Natural killer cell (primary cell): Measurements from ENCODE around the gene EEF1AKMT1. TPM values are rescaled to one million over a fixed set of nuclear protein-coding genes. Genes with fewer than 3 reads are reported as not detected.

ENCODE experiments used
- ATAC-seq, 3 donors: fragments of 150-1000 bp in 2 of 3; fragments of 200-7000 bp in 1 of 3; cut with Tn5 transposase; 1 replicate in 1 of 3; 2 replicates in 2 of 3; pipeline ENCODE4 v1.10.0; 2021; ENCODE audit warnings: mild to moderate bottlenecking in 2 of 3, moderate library complexity in 2 of 3
- DNase-seq, 2 donors: peaks; one replicate each; pipeline versions ENCODE4 v3.0.0 to v3.0.0-alpha.2; 2013 to 2021; ENCODE audit warnings: mixed read lengths in 1 of 2
- H3K27ac ChIP-seq: one replicate; pipeline ENCODE4 v1.5.1; 2013; ENCODE audit warnings: mild to moderate bottlenecking, low read length
- H3K27me3 ChIP-seq: one replicate; pipeline ENCODE4 v1.6.1; 2013; ENCODE audit warnings: low read length; ENCODE audit not compliant: control insufficient read depth, insufficient read depth
- H3K36me3 ChIP-seq: one replicate; pipeline ENCODE4 v1.6.1; 2013; ENCODE audit warnings: low read length; ENCODE audit not compliant: control insufficient read depth, insufficient read depth
- H3K4me1 ChIP-seq: one replicate; pipeline ENCODE4 v1.6.1; 2013; ENCODE audit warnings: low read length; ENCODE audit not compliant: control insufficient read depth, insufficient read depth
- H3K4me3 ChIP-seq: one replicate; pipeline ENCODE4 v1.5.1; 2013; ENCODE audit warnings: low read length
- H3K9me3 ChIP-seq: one replicate; pipeline ENCODE4 v1.6.1; 2013; ENCODE audit warnings: low read length; ENCODE audit not compliant: control insufficient read depth, insufficient read depth
- H3K27ac Mint-ChIP-seq, 2 donors: one replicate each; pipeline ENCODE4 v1.8.0; 2022; ENCODE audit warnings: mild to moderate bottlenecking in 2 of 2, mixed read lengths in 2 of 2, moderate library complexity in 1 of 2
- H3K27me3 Mint-ChIP-seq, 2 donors: one replicate each; pipeline ENCODE4 v1.8.0; 2022; ENCODE audit warnings: low read depth in 2 of 2, mixed read lengths in 2 of 2
- H3K36me3 Mint-ChIP-seq: one replicate; pipeline ENCODE4 v1.8.0; 2022; ENCODE audit warnings: mixed read lengths
- H3K4me1 Mint-ChIP-seq, 2 donors: one replicate each; pipeline ENCODE4 v1.8.0; 2022; ENCODE audit warnings: mixed read lengths in 2 of 2
- H3K4me3 Mint-ChIP-seq: one replicate; pipeline ENCODE4 v1.8.0; 2022; ENCODE audit warnings: mild to moderate bottlenecking, moderate library complexity, mixed read lengths
- H3K9me3 Mint-ChIP-seq, 2 donors: one replicate each; pipeline ENCODE4 v1.8.0; 2022; ENCODE audit warnings: mixed read lengths in 2 of 2
- WGBS: methylation state at CpG from one replicate; pipeline ENCODE4 v1.1.7; 2013; ENCODE audit warnings: missing lambda C conversion rate; ENCODE audit not compliant: insufficient coverage; 5-methylcytosine and 5-hydroxymethylcytosine counted together
- intact Hi-C: fragments of 100-400 bp; cut with micrococcal nuclease; formaldehyde crosslinking; loops from one replicate; pipeline ENCODE4 v1.14.2; 2022
- total RNA-seq, 4 donors: library from RNA; stranded (reverse); fragments of 120-200 nt in 1 of 4; gene quantifications; one replicate each; pipeline versions ENCODE4 v1.2.3 to v1.2.4, GENCODE V29; 2013 to 2022
- TF ChIP-seq, protein P1 (sequence below): fragments of 200-600 bp; IDR thresholded peaks from one replicate; pipeline ENCODE4 v1.8.0; 2022; ENCODE audit warnings: antibody characterized with exemption

Gene EEF1AKMT1
- total RNA-seq, 3 donors from 2014 or later (not counting 1 experiment from before 2014, with no cell fraction given), result 3.8 to 5.1 (median 4.6) TPM

DNA sequence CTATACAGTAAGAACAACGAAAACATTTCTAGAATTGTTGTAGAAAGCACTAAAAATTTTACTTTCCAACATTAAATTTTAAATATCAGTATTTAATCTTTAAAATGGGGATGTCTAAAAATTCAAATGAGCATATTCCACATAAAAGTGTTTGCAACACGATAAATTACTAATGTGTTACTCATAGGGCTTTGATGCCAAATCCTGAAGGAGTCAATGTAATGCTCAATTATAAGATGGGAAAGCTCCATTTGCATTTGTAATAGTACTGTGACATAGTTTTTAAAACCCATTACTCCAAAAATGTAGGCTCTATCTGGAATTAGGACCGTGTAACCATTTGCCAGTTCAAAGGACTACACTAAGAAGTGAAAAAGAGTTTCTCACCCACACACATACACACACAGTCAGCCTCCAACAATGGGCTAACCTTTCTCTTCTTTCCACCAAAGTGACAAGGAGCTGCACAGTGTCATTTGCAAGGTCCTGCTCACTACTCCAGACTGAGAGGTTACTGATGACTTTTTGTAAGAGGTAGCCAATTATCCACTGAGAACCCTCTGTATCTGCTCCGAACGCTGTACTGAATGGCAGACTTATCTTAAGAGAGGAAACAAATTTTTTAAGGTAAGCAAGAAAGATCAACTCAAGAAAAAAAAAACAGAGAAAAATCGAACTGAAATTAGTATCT, 26.1 kb upstream of the EEF1AKMT1 start:
- ATAC-seq, result no peak
- H3K4me1 Mint-ChIP-seq, result peaks cover 17 to 20% of the 10 kb centered on the region in 2 donors
- Histone ChIP-seq H3K4me3 (no peak overlapping the region), H3K27ac (no peak overlapping the region), H3K9me3 (no peaks in the 10 kb centered on the region), H3K36me3 (peaks cover 27% of the 10 kb centered on the region), H3K4me1 (no peaks in the 10 kb centered on the region), H3K27me3 (no peaks in the 10 kb centered on the region)
- no peaks in the 10 kb centered on the region for H3K9me3 Mint-ChIP-seq
- TF ChIP-seq, protein P1, sequence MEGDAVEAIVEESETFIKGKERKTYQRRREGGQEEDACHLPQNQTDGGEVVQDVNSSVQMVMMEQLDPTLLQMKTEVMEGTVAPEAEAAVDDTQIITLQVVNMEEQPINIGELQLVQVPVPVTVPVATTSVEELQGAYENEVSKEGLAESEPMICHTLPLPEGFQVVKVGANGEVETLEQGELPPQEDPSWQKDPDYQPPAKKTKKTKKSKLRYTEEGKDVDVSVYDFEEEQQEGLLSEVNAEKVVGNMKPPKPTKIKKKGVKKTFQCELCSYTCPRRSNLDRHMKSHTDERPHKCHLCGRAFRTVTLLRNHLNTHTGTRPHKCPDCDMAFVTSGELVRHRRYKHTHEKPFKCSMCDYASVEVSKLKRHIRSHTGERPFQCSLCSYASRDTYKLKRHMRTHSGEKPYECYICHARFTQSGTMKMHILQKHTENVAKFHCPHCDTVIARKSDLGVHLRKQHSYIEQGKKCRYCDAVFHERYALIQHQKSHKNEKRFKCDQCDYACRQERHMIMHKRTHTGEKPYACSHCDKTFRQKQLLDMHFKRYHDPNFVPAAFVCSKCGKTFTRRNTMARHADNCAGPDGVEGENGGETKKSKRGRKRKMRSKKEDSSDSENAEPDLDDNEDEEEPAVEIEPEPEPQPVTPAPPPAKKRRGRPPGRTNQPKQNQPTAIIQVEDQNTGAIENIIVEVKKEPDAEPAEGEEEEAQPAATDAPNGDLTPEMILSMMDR, result no peak
- H3K27ac Mint-ChIP-seq, result no peak overlapping the region
- intact Hi-C loops, result no loop called here
- no peak for DNase-seq
- 84% methylated on average over 4 of the region's 6 CpGs for WGBS
- no peak overlapping the region for H3K4me3 Mint-ChIP-seq
- H3K36me3 Mint-ChIP-seq, result no peaks in the 10 kb centered on the region
- H3K27me3 Mint-ChIP-seq, result no peaks in the 10 kb centered on the region

DNA sequence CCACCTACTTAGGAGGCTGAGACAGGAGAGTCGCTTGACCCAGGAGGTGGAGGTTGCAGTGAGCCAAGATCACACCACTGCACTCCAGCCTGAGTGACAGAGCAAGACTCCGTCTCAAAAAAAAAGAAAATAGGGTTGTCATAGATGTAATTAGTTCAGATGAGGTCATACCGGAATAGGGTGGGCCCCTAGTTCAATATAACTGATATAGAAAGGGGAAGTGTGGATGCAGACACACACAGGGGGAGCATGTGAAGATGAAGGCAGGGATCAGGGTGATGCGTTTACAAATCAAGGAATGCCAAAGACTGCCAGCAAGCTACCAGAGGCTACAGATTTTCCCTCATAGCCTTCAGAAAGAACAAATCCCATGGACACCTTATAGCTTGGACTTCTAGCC, 24.3 kb upstream of the EEF1AKMT1 start:
- H3K27me3 ChIP-seq, result no peaks in the 10 kb centered on the region
- H3K4me1 Mint-ChIP-seq, result peaks cover 8 to 9% of the 10 kb centered on the region in 2 donors
- no peak overlapping the region for H3K4me3 Mint-ChIP-seq
- H3K36me3 ChIP-seq, result peaks cover 35% of the 10 kb centered on the region
- TF ChIP-seq, protein P1, result no peak
- peak overlapping the region in 1 of 2 donors; percentile 17 for H3K27ac Mint-ChIP-seq
- no peaks in the 10 kb centered on the region for H3K9me3 ChIP-seq
- H3K4me3 ChIP-seq, result no peak overlapping the region
- DNase-seq (no peak), ATAC-seq (peak in 1 of 3 donors; percentile 18)
- no peak overlapping the region for H3K27ac ChIP-seq
- H3K9me3 Mint-ChIP-seq, result no peaks in the 10 kb centered on the region
- H3K36me3 Mint-ChIP-seq, result no peaks in the 10 kb centered on the region
- no peaks in the 10 kb centered on the region for H3K4me1 ChIP-seq
- intact Hi-C loops, result no loop called here
- H3K27me3 Mint-ChIP-seq, result no peaks in the 10 kb centered on the region
- WGBS, result 90% methylated on average over 4 of the region's 4 CpGs

DNA sequence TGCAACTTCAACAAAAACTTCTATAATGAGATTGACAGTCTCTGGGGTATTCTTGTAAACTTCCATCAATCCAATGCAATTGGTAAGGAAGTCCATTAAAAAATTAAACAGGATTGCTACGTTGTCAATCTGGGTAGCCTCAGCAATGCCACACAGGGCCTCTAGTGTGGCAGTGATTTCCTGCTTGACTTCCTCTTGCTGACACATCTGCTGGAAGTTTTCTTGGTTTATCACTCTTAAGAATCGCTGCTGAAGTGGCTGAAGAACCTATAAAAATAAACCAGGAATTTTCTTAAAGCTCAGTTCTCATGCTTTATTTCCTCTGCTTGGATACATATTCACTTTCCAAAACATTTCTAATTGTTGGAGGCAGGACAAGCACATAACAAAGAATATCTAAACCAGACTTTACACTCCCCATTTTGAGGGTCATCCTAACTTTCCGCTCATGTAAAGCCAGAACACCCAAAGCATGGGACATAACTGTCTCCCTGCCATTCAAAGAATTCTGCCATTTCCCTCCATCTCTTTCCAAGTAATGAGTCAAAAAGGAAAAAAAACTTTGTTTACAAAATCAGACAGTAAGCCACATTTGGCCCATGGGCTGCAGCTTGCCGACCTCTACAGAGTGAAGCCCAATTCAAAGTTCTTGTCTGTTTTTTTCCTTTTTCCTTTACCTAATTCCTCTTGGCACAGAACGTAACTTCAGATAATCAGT, 23.2 kb upstream of the EEF1AKMT1 start:
- intact Hi-C loops, result no loop called here
- H3K27ac ChIP-seq, result no peak overlapping the region
- Mint-ChIP-seq H3K27me3 (no peaks in the 10 kb centered on the region), H3K9me3 (no peaks in the 10 kb centered on the region), H3K27ac (peak overlapping the region in 1 of 2 donors; percentile 17), H3K36me3 (no peaks in the 10 kb centered on the region), H3K4me3 (no peak overlapping the region), H3K4me1 (peaks cover 8 to 9% of the 10 kb centered on the region in 2 donors)
- WGBS, result 53% methylated on average over 4 of the region's 5 CpGs
- no peak overlapping the region for H3K4me3 ChIP-seq
- DNase-seq (no peak), ATAC-seq (no peak)
- TF ChIP-seq, protein P1, result no peak
- no peaks in the 10 kb centered on the region for H3K27me3 ChIP-seq
- H3K4me1 ChIP-seq, result no peaks in the 10 kb centered on the region
- peaks cover 35% of the 10 kb centered on the region for H3K36me3 ChIP-seq
- H3K9me3 ChIP-seq, result no peaks in the 10 kb centered on the region
